ENCODE results near the gene DYNC1LI2.

DNA sequence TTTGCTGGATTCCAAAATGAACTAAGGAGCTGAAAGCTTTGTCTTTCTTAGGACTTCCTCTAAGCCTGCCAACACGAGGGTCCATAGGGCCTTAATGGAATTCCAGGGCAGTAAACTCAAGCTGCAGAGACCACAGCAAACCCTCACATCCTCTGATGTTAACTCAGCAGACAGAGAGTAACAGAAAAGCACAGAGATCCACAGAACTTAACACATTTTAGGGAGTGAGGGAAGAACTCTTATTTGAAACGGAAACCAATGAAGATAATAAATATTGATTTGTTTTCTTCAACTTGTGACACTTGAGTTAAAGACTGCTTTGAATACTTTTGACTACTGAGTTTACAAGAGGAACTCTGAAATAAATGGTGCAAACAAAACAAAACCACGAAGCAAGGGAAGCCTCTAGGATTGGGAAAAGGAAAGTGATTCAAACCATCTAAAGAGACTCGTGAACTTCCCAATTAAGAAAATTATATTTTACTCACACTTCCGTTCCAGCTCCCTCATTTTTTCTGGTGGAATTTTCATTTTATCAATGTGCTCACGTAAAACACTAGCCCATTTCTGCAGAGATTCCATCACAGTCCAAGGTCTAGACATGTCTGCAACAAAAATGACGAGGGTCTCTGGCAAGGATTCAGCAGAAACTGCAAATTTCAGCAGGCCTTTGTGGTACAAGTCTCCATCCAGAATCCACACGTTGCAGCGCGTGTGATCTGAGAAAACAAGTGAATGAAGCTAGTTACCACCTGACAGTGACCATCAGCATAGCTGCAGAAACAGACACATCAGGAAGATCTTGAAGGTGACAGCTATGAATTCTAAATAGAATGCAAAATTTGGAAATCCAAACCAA, 9.2 kb downstream of the DYNC1LI2 start:
- TF ChIP-seq, protein P1, sequence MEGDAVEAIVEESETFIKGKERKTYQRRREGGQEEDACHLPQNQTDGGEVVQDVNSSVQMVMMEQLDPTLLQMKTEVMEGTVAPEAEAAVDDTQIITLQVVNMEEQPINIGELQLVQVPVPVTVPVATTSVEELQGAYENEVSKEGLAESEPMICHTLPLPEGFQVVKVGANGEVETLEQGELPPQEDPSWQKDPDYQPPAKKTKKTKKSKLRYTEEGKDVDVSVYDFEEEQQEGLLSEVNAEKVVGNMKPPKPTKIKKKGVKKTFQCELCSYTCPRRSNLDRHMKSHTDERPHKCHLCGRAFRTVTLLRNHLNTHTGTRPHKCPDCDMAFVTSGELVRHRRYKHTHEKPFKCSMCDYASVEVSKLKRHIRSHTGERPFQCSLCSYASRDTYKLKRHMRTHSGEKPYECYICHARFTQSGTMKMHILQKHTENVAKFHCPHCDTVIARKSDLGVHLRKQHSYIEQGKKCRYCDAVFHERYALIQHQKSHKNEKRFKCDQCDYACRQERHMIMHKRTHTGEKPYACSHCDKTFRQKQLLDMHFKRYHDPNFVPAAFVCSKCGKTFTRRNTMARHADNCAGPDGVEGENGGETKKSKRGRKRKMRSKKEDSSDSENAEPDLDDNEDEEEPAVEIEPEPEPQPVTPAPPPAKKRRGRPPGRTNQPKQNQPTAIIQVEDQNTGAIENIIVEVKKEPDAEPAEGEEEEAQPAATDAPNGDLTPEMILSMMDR (conservative IDR thresholded peaks at IDR 0.05), result no peak
- no peak for TF ChIP-seq ZFX (IDR thresholded peaks at IDR 0.05)

Data from C4-2B (cell line).